Breast epithelium (tissue), 3 donors: Measurements from ENCODE around the gene STX16.
"Not testable (repeated sequence)": the region's sequence is repeated elsewhere in the genome, so short reads cannot be mapped to it uniquely, and the experiment has no call there.

ENCODE experiments used
- POLR2A ChIP-seq: fragments of 450-650 bp; IDR thresholded peaks from one replicate; pipeline ENCODE4 v1.6.1; 2016; ENCODE audit warnings: antibody characterized with exemption, mild to moderate bottlenecking, moderate library complexity
- TF ChIP-seq, protein P1 (sequence below), 3 donors: fragments of 450-650 bp; IDR thresholded peaks; one replicate each; pipeline ENCODE4 v1.5.1; 2016 to 2017; ENCODE audit warnings: antibody characterized with exemption in 3 of 3, mild to moderate bottlenecking in 3 of 3, moderate library complexity in 3 of 3

DNA sequence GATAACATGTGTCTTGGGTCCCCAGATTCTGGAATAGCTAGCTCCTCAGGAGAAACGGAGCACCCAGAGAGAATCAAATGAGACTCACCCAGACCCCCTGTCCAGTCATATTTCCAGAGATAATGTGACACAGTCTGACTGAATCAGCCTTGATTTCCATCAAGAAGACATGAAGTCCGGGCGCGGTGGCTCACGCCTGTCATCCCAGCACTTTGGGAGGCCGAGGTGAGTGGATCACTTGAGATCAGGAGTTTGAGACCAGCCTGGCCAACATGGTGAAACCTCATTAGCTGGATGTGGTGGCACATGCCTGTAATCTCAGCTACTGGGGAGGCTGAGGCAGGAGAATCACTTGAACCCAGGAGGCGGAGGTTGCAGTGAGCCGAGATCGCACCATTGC, 8.2 kb upstream of the STX16 start:
- TF ChIP-seq POLR2A: not testable (repeated sequence)
- TF ChIP-seq, protein P1, sequence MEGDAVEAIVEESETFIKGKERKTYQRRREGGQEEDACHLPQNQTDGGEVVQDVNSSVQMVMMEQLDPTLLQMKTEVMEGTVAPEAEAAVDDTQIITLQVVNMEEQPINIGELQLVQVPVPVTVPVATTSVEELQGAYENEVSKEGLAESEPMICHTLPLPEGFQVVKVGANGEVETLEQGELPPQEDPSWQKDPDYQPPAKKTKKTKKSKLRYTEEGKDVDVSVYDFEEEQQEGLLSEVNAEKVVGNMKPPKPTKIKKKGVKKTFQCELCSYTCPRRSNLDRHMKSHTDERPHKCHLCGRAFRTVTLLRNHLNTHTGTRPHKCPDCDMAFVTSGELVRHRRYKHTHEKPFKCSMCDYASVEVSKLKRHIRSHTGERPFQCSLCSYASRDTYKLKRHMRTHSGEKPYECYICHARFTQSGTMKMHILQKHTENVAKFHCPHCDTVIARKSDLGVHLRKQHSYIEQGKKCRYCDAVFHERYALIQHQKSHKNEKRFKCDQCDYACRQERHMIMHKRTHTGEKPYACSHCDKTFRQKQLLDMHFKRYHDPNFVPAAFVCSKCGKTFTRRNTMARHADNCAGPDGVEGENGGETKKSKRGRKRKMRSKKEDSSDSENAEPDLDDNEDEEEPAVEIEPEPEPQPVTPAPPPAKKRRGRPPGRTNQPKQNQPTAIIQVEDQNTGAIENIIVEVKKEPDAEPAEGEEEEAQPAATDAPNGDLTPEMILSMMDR (IDR thresholded peaks at IDR 0.05): not testable (repeated sequence)
